Mesendoderm (in vitro differentiated cells): ENCODE data around the gene MTHFD1L.

Experiments
- DNase-seq: peaks from one replicate; pipeline ENCODE4 v3.0.0; 2013
- H2AK5ac ChIP-seq: 2 replicates; pipeline ENCODE4 v1.6.1; 2013; ENCODE audit warnings: low read length, inconsistent platforms
- H2BK120ac ChIP-seq: 2 replicates; pipeline ENCODE4 v1.6.1; 2013; ENCODE audit warnings: low read depth, mild to moderate bottlenecking, low read length, moderate library complexity, mixed read lengths
- H2BK15ac ChIP-seq: replicated peaks from 2 replicates; pipeline ENCODE4 v1.6.1; 2013; ENCODE audit warnings: low read depth, mild to moderate bottlenecking, moderate library complexity
- H2BK5ac ChIP-seq: 2 replicates; pipeline ENCODE4 v1.6.1; 2013; ENCODE audit warnings: low read length, inconsistent platforms
- H3K18ac ChIP-seq: 2 replicates; pipeline ENCODE4 v1.6.1; 2013; ENCODE audit warnings: mild to moderate bottlenecking, low read length, mixed read lengths
- H3K23ac ChIP-seq: one replicate; pipeline ENCODE4 v1.6.1; 2013; ENCODE audit warnings: low read length
- H3K27ac ChIP-seq: 2 replicates; pipeline ENCODE4 v1.5.1; 2013; ENCODE audit warnings: low read depth, mild to moderate bottlenecking, inconsistent platforms, low read length, moderate library complexity
- H3K27me3 ChIP-seq: 2 replicates; pipeline ENCODE4 v1.6.1; 2013; ENCODE audit warnings: low read length, control low read depth, mild to moderate bottlenecking, inconsistent platforms; ENCODE audit not compliant: insufficient read depth, poor library complexity
- H3K36me3 ChIP-seq: 2 replicates; pipeline ENCODE4 v1.6.1; 2013; ENCODE audit warnings: low read length, inconsistent platforms; ENCODE audit not compliant: control insufficient read depth, insufficient read depth
- H3K4ac ChIP-seq: one replicate; pipeline ENCODE4 v1.6.1; 2013; ENCODE audit warnings: low read depth, mild to moderate bottlenecking, low read length, moderate library complexity
- H3K4me1 ChIP-seq: 2 replicates; pipeline ENCODE4 v1.6.1; 2013; ENCODE audit warnings: low read depth, low read length, inconsistent platforms; ENCODE audit not compliant: control insufficient read depth
- H3K4me2 ChIP-seq: 2 replicates; pipeline ENCODE4 v1.6.1; 2013; ENCODE audit warnings: low read length
- H3K4me3 ChIP-seq: 2 replicates; pipeline ENCODE4 v1.5.1; 2013; ENCODE audit warnings: mild to moderate bottlenecking, low read length
- H3K56ac ChIP-seq: one replicate; pipeline ENCODE4 v1.6.1; 2013; ENCODE audit warnings: low read length
- H3K79me1 ChIP-seq: 2 replicates; pipeline ENCODE4 v1.6.1; 2013; ENCODE audit warnings: low read length, inconsistent platforms
- H3K79me2 ChIP-seq: 2 replicates; pipeline ENCODE4 v1.6.1; 2013; ENCODE audit warnings: mild to moderate bottlenecking, low read length; ENCODE audit not compliant: control insufficient read depth, insufficient read depth
- H3K9ac ChIP-seq: 2 replicates; pipeline ENCODE4 v1.6.1; 2013; ENCODE audit warnings: low read length, inconsistent platforms
- H4K5ac ChIP-seq: one replicate; pipeline ENCODE4 v1.6.1; 2013; ENCODE audit warnings: low read length
- H4K8ac ChIP-seq: one replicate; pipeline ENCODE4 v1.6.1; 2013; ENCODE audit warnings: low read depth, mild to moderate bottlenecking, control low read depth, low read length, moderate library complexity
- WGBS: extraction: QIAGEN DNeasy Blood & Tissue Kit; methylation state at CpG from one replicate; pipeline ENCODE4 v1.1.7; 2013; ENCODE audit warnings: low lambda C conversion rate, missing lambda C conversion rate; ENCODE audit not compliant: insufficient coverage; ENCODE audit errors: extremely low coverage; 5-methylcytosine and 5-hydroxymethylcytosine counted together

MTHFD1L gene

GRCh38 chr6:151004383-151005024 lies 139.0 kb downstream of the MTHFD1L start:
- H3K56ac ChIP-seq, result no peak overlapping the region

GRCh38 chr6:151005164-151005563 lies 139.7 kb downstream of the MTHFD1L start:
- Histone ChIP-seq H4K5ac (no peak overlapping the region), H2BK120ac (no peak overlapping the region), H3K4me1 (no peaks in the 10 kb centered on the region), H2BK5ac (no peak overlapping the region), H3K4me3 (no peak overlapping the region), H3K56ac (no peak overlapping the region), H3K4ac (no peak overlapping the region), H3K27ac (no peak overlapping the region), H3K79me1 (no peaks in the 10 kb centered on the region), H3K18ac (no peak overlapping the region), H3K79me2 (no peaks in the 10 kb centered on the region), H3K36me3 (no peaks in the 10 kb centered on the region), H2BK15ac (no peak overlapping the region), H3K4me2 (no peak overlapping the region), H2AK5ac (no peak overlapping the region), H3K27me3 (no peaks in the 10 kb centered on the region), H3K9ac (no peak overlapping the region), H4K8ac (no peak overlapping the region), H3K23ac (no peak overlapping the region)
- no peak for DNase-seq
- WGBS, result no CpG with 5 or more reads among the region's 6 CpGs

More at GRCh38 chr6:151004383-151005024, 139.0 kb downstream of the MTHFD1L start:
- Histone ChIP-seq H3K36me3 (no peaks in the 10 kb centered on the region), H3K23ac (no peak overlapping the region), H3K79me2 (no peaks in the 10 kb centered on the region), H4K5ac (no peak overlapping the region), H3K4me3 (no peak overlapping the region), H3K18ac (no peak overlapping the region), H2AK5ac (no peak overlapping the region), H4K8ac (no peak overlapping the region), H2BK120ac (no peak overlapping the region), H3K27me3 (no peaks in the 10 kb centered on the region), H3K79me1 (no peaks in the 10 kb centered on the region), H3K9ac (no peak overlapping the region), H3K4me2 (no peak overlapping the region), H3K4me1 (no peaks in the 10 kb centered on the region), H3K27ac (no peak overlapping the region), H2BK5ac (no peak overlapping the region), H3K4ac (no peak overlapping the region), H2BK15ac (no peak overlapping the region)
- no CpG with 5 or more reads among the region's 8 CpGs for WGBS
- no peak for DNase-seq

- Histone ChIP-seq H4K8ac (no peak overlapping the region), H2BK15ac (no peak overlapping the region), H3K79me1 (no peaks in the 10 kb centered on the region), H3K36me3 (no peaks in the 10 kb centered on the region), H4K5ac (no peak overlapping the region), H3K4me3 (no peak overlapping the region), H2AK5ac (no peak overlapping the region), H2BK5ac (no peak overlapping the region), H2BK120ac (no peak overlapping the region), H3K56ac (no peak overlapping the region), H3K23ac (no peak overlapping the region), H3K9ac (no peak overlapping the region), H3K79me2 (no peaks in the 10 kb centered on the region), H3K27ac (no peak overlapping the region), H3K4ac (no peak overlapping the region), H3K4me2 (no peak overlapping the region), H3K18ac (no peak overlapping the region), H3K4me1 (no peaks in the 10 kb centered on the region), H3K27me3 (no peaks in the 10 kb centered on the region)
- no CpG with 5 or more reads among the region's 13 CpGs for WGBS
- DNase-seq, result no peak
These were observed 140.6 kb downstream of the MTHFD1L start for GRCh38 chr6:151005896-151006632.

DNA sequence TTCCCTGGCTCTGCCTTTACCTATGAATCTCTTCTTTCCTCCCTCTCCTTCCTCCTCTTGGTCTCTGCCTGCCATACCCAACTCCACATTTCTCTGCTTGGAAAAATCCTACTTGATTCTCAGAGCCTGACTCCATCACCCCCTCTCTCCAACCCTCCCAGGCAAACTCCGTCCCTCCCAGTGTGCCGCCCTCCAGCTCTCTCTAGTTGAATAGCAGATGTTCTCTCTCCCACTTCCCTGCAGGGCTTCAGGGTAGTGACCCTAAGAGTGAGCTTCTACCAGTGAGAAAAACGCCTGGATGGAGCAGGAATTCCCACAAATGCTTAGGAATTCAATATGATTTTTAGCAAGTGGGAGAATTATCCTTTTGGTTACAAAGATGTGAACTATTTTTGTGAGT lies 141.6 kb downstream of the MTHFD1L start:
- Histone ChIP-seq H4K5ac (no peak overlapping the region), H4K8ac (no peak overlapping the region), H2AK5ac (no peak overlapping the region), H3K79me2 (no peaks in the 10 kb centered on the region), H3K4me2 (no peak overlapping the region), H3K27ac (no peak overlapping the region), H2BK120ac (no peak overlapping the region), H3K9ac (no peak overlapping the region), H3K4me3 (no peak overlapping the region), H3K4ac (no peak overlapping the region), H2BK15ac (no peak overlapping the region), H3K4me1 (no peaks in the 10 kb centered on the region), H3K27me3 (no peaks in the 10 kb centered on the region), H3K23ac (no peak overlapping the region), H3K56ac (no peak overlapping the region), H3K18ac (no peak overlapping the region), H3K36me3 (no peaks in the 10 kb centered on the region), H3K79me1 (no peaks in the 10 kb centered on the region), H2BK5ac (no peak overlapping the region)
- no peak for DNase-seq
- WGBS, result no CpG with 5 or more reads among the region's 3 CpGs

DNA sequence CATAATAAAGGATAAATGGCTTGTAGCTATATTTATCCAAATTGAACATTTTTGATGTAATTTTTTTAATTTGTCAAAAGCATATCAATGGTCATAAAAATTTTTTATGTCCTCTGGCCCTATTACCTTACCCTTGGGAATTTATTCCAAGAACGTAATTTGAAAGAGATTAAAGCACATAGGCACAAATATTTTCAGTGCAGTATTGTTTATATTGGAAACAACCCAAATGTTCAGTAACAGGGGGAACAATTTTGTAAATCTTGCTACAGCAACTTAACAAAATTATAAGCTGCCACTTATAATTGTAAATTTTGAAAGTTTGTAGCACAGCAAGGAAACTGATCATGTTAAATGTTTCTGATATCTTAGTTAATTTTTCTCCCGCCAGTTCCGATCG lies 142.4 kb downstream of the MTHFD1L start:
- Histone ChIP-seq H3K23ac (no peak overlapping the region), H2BK5ac (no peak overlapping the region), H3K79me1 (no peaks in the 10 kb centered on the region), H3K4me3 (no peak overlapping the region), H3K4me1 (no peaks in the 10 kb centered on the region), H4K8ac (no peak overlapping the region), H3K18ac (no peak overlapping the region), H3K9ac (no peak overlapping the region), H2AK5ac (no peak overlapping the region), H2BK120ac (no peak overlapping the region), H4K5ac (no peak overlapping the region), H3K36me3 (no peaks in the 10 kb centered on the region), H3K56ac (no peak overlapping the region), H3K27me3 (no peaks in the 10 kb centered on the region), H3K27ac (no peak overlapping the region), H3K4ac (no peak overlapping the region), H2BK15ac (no peak overlapping the region), H3K79me2 (no peaks in the 10 kb centered on the region), H3K4me2 (no peak overlapping the region)
- WGBS, result no CpG with 5 or more reads among the region's 4 CpGs
- no peak for DNase-seq
